Left ventricle myocardium inferior (tissue), 1 donor: ENCODE results near the gene KRTAP10-4. TPM values are rescaled to one million over a fixed set of nuclear protein-coding genes. Genes with fewer than 3 reads are reported as not detected.

ENCODE experiments used
- DNase-seq: peaks from one replicate; pipeline ENCODE4 v3.0.0-alpha.2; 2020
- H3K27ac ChIP-seq: fragments of 200-600 bp; replicated peaks from 2 replicates; pipeline ENCODE4 v1.8.0; 2021
- H3K27me3 ChIP-seq: fragments of 200-600 bp; 2 replicates; pipeline ENCODE4 v1.8.0; 2021; ENCODE audit warnings: low read depth
- H3K36me3 ChIP-seq: fragments of 200-600 bp; 2 replicates; pipeline ENCODE4 v1.8.0; 2021
- H3K4me1 ChIP-seq: fragments of 200-600 bp; 2 replicates; pipeline ENCODE4 v1.8.0; 2021
- H3K4me3 ChIP-seq: fragments of 200-600 bp; 2 replicates; pipeline ENCODE4 v1.8.0; 2021; ENCODE audit warnings: mild to moderate bottlenecking, moderate library complexity
- H3K9me3 ChIP-seq: fragments of 200-600 bp; replicated peaks from 2 replicates; pipeline ENCODE4 v1.8.0; 2021
- CTCF ChIP-seq: fragments of 200-600 bp; IDR thresholded peaks from 2 replicates; pipeline ENCODE4 v1.8.0; 2021; ENCODE audit warnings: antibody characterized with exemption, mild to moderate bottlenecking, borderline replicate concordance
- intact Hi-C: fragments of 100-400 bp; cut with micrococcal nuclease; formaldehyde crosslinking; loops from one replicate; pipeline ENCODE4 v1.11.0; 2022
- total RNA-seq: library from RNA; stranded (reverse); fragmentation: NEBNext Ultra II Directional; extraction: Animal tissue kit (Norgen Biotek cat#: 25700); gene quantifications from one replicate; pipeline ENCODE4 v1.2.1, GENCODE V29; 2021
- donor health status: DM: no; HTN: yes; CAD: no; lungs with severe emphysema.

KRTAP10-4 gene
- total RNA-seq, 1 donor from 2014 or later: not detected

GRCh38 chr21:44614161-44614631 lies 40.7 kb downstream of the KRTAP10-4 start:
- no peak for TF ChIP-seq CTCF
- Histone ChIP-seq H3K36me3 (no peaks in the 10 kb centered on the region), H3K27ac (no peak overlapping the region), H3K4me1 (no peaks in the 10 kb centered on the region), H3K9me3 (peaks cover 28% of the 10 kb centered on the region), H3K4me3 (no peak overlapping the region), H3K27me3 (peaks cover 35% of the 10 kb centered on the region)
- no peak for DNase-seq
- intact Hi-C loops: no loop called here

- peaks cover 35% of the 10 kb centered on the region for H3K27me3 ChIP-seq
- H3K4me1 ChIP-seq: no peaks in the 10 kb centered on the region
- TF ChIP-seq CTCF: no peak
- intact Hi-C loops: no loop called here
- no peak overlapping the region for H3K27ac ChIP-seq
- DNase-seq: no peak
- no peaks in the 10 kb centered on the region for H3K36me3 ChIP-seq
- H3K4me3 ChIP-seq: no peak overlapping the region
- peaks cover 25% of the 10 kb centered on the region for H3K9me3 ChIP-seq
These were observed 41.4 kb downstream of the KRTAP10-4 start for GRCh38 chr21:44614961-44615391.

GRCh38 chr21:44615466-44615865 lies 41.9 kb downstream of the KRTAP10-4 start:
- TF ChIP-seq CTCF: no peak
- no peak overlapping the region for H3K27ac ChIP-seq
- no peak overlapping the region for H3K4me3 ChIP-seq
- no peaks in the 10 kb centered on the region for H3K4me1 ChIP-seq
- intact Hi-C loops: no loop called here
- peaks cover 21% of the 10 kb centered on the region for H3K9me3 ChIP-seq
- H3K36me3 ChIP-seq: no peaks in the 10 kb centered on the region
- peaks cover 35% of the 10 kb centered on the region for H3K27me3 ChIP-seq
- no peak for DNase-seq

GRCh38 chr21:44615911-44616590 lies 42.5 kb downstream of the KRTAP10-4 start:
- H3K4me3 ChIP-seq: no peak overlapping the region
- no peaks in the 10 kb centered on the region for H3K36me3 ChIP-seq
- TF ChIP-seq CTCF: no peak
- no peak overlapping the region for H3K27ac ChIP-seq
- peaks cover 15% of the 10 kb centered on the region for H3K9me3 ChIP-seq
- peaks cover 35% of the 10 kb centered on the region for H3K27me3 ChIP-seq
- no peaks in the 10 kb centered on the region for H3K4me1 ChIP-seq
- DNase-seq: no peak
- intact Hi-C loops: no loop called here

GRCh38 chr21:44616591-44616926 lies 43.0 kb downstream of the KRTAP10-4 start:
- no peak for DNase-seq
- intact Hi-C loops: no loop called here
- peaks cover 35% of the 10 kb centered on the region for H3K27me3 ChIP-seq
- no peak for TF ChIP-seq CTCF
- H3K36me3 ChIP-seq: no peaks in the 10 kb centered on the region
- no peak overlapping the region for H3K27ac ChIP-seq
- no peak overlapping the region for H3K4me3 ChIP-seq
- H3K9me3 ChIP-seq: peaks cover 10% of the 10 kb centered on the region
- no peaks in the 10 kb centered on the region for H3K4me1 ChIP-seq
